HG03432 (cell line): Measurements from ENCODE around the gene GRIN2D.

Source experiments
- ATAC-seq: cut with Tn5 transposase; IDR thresholded peaks from one replicate; pipeline ENCODE4 v1.9.1; 2021; ENCODE audit warnings: mild to moderate bottlenecking, moderate library complexity; ENCODE audit not compliant: unreplicated experiment

The GRIN2D gene

GRCh38 chr19:48441360-48442050, 48.0 kb downstream of the GRIN2D start:
- ATAC-seq = no peak

- ATAC-seq = no peak
These were observed 48.9 kb downstream of the GRIN2D start for GRCh38 chr19:48442116-48443035.

- ATAC-seq = no peak
These were observed 49.8 kb downstream of the GRIN2D start for GRCh38 chr19:48443256-48443655.
